Left lung (tissue), 10 donors: ENCODE data around the gene ATG9B. TPM values are rescaled to one million over a fixed set of nuclear protein-coding genes. Genes with fewer than 3 reads are reported as not detected.

ENCODE experiments used
- ATAC-seq: fragments of 200-7000 bp; cut with Tn5 transposase; one replicate; pipeline ENCODE4 v1.9.1; 2020; ENCODE audit warnings: moderate library complexity
- DNase-seq, 4 donors: peaks; one replicate each; pipeline ENCODE4 v3.0.0-alpha.2; 2013 to 2020
- H3K27ac ChIP-seq, 2 donors: fragments of 200-600 bp; sonication (generic) in 1 of 2; one replicate each; pipeline versions ENCODE4 v1.5.0 to v1.8.0; 2020 to 2021
- H3K27me3 ChIP-seq, 2 donors: fragments of 200-600 bp; sonication (generic) in 1 of 2; one replicate each; pipeline versions ENCODE4 v1.5.0 to v1.8.0; 2020 to 2021
- H3K36me3 ChIP-seq, 2 donors: fragments of 200-600 bp; sonication (generic) in 1 of 2; one replicate each; pipeline versions ENCODE4 v1.5.0 to v1.8.0; 2020 to 2021
- H3K4me1 ChIP-seq, 2 donors: fragments of 200-600 bp; one replicate each; pipeline ENCODE4 v1.8.0; 2021
- H3K4me3 ChIP-seq, 2 donors: fragments of 200-600 bp; sonication (generic) in 1 of 2; one replicate each; pipeline versions ENCODE4 v1.5.0 to v1.8.0; 2020 to 2021; ENCODE audit warnings: mild to moderate bottlenecking in 1 of 2
- H3K9me3 ChIP-seq, 2 donors: fragments of 200-600 bp; sonication (generic) in 1 of 2; one replicate each; pipeline versions ENCODE4 v1.5.0 to v1.8.0; 2020 to 2021
- intact Hi-C, 2 donors: fragments of 100-400 bp; cut with DNase I; formaldehyde crosslinking; loops; one replicate each; pipeline versions ENCODE4 v1.11.2 to v1.14.2; 2022
- polyA plus RNA-seq, 6 donors: library from polyadenylated mRNA; unstranded; fragments of 120-200 nt; gene quantifications; one replicate each; pipeline ENCODE4 v1.2.1, GENCODE V29; 2013; ENCODE audit not compliant: insufficient read length in 6 of 6
- total RNA-seq, 2 donors: library from RNA; stranded (reverse); fragmentation: NEBNext Ultra II Directional; extraction: Animal tissue kit (Norgen Biotek cat#: 25700); gene quantifications; one replicate each; pipeline ENCODE4 v1.2.1, GENCODE V29; 2021
- TF ChIP-seq, protein P1 (sequence below), 2 donors: fragments of 200-600 bp; sonication (generic) in 1 of 2; IDR thresholded peaks; one replicate each; pipeline versions ENCODE4 v1.5.0 to v1.8.0; 2021; ENCODE audit warnings: antibody characterized with exemption in 2 of 2
- donor health status: DM: no; HTN: yes; CAD: no.
- donor health status: DM: no; HTN: no; CAD: no.

ATG9B gene
- total and polyA plus RNA-seq, 8 donors, result 0.68 to 7.1 (median 3.6) TPM

DNA sequence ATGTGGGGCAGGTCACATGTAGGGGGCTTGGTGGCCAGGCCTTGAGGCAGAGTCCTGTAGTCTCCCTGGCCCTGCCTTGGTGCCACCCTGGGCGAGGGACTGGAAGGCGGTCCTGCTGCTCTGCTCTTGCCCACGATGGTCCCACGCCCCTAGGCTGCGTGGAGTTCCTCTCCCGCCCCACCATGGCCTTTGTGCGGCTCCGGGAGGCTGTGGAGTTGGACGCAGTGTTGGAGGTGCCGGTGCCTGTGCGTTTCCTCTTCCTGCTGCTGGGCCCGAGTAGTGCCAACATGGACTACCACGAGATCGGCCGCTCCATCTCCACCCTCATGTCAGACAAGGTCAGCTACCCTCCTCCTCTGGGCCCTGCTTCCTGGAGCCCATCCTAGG is 46.3 kb upstream of the ATG9B start:
- H3K4me1 ChIP-seq, result no peaks in the 10 kb centered on the region
- H3K27ac ChIP-seq, result no peak overlapping the region
- no peak overlapping the region for H3K4me3 ChIP-seq
- DNase-seq (no peak), ATAC-seq (no peak)
- TF ChIP-seq, protein P1, sequence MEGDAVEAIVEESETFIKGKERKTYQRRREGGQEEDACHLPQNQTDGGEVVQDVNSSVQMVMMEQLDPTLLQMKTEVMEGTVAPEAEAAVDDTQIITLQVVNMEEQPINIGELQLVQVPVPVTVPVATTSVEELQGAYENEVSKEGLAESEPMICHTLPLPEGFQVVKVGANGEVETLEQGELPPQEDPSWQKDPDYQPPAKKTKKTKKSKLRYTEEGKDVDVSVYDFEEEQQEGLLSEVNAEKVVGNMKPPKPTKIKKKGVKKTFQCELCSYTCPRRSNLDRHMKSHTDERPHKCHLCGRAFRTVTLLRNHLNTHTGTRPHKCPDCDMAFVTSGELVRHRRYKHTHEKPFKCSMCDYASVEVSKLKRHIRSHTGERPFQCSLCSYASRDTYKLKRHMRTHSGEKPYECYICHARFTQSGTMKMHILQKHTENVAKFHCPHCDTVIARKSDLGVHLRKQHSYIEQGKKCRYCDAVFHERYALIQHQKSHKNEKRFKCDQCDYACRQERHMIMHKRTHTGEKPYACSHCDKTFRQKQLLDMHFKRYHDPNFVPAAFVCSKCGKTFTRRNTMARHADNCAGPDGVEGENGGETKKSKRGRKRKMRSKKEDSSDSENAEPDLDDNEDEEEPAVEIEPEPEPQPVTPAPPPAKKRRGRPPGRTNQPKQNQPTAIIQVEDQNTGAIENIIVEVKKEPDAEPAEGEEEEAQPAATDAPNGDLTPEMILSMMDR (IDR thresholded peaks at IDR 0.05), result no peak
- no peaks in the 10 kb centered on the region for H3K9me3 ChIP-seq
- peaks cover 10 to 100% of the 10 kb centered on the region in 2 donors for H3K36me3 ChIP-seq
- no peaks in the 10 kb centered on the region for H3K27me3 ChIP-seq
- intact Hi-C loops, result no loop called here

DNA sequence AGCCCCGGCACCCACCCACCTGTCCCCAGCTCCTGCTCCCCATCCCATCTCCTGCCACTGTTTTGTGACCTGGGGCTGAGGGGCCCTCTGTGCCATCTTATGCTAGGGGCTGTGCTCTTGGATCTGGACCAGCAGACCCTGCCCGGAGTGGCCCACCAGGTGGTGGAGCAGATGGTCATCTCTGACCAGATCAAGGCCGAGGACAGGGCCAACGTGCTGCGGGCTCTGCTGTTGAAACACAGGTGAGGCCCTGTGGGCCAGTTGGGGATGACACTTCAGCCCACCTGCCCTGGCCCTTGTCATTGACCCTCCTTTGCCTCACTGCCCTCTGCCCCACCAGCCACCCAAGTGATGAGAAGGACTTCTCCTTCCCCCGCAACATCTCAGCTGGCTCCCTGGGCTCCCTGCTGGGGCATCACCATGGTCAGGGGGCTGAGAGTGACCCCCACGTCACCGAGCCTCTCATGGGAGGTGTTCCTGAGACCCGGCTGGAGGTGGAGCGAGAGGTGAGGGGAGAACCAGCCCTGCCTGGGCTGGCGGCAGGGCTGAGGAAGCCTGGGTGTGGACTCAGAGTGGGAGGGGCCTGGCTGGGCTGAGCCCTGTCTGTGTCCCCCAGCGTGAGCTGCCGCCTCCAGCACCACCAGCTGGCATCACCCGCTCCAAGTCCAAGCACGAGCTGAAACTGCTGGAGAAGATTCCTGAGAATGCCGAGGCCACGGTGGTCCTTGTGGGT is 45.7 kb upstream of the ATG9B start:
- TF ChIP-seq, protein P1 (IDR thresholded peaks at IDR 0.05), result no peak
- Histone ChIP-seq H3K36me3 (peaks cover 10 to 100% of the 10 kb centered on the region in 2 donors), H3K27me3 (no peaks in the 10 kb centered on the region), H3K9me3 (no peaks in the 10 kb centered on the region), H3K27ac (no peak overlapping the region), H3K4me3 (no peak overlapping the region), H3K4me1 (no peaks in the 10 kb centered on the region)
- no peak for DNase-seq
- intact Hi-C loops, result no loop called here
- no peak for ATAC-seq

DNA sequence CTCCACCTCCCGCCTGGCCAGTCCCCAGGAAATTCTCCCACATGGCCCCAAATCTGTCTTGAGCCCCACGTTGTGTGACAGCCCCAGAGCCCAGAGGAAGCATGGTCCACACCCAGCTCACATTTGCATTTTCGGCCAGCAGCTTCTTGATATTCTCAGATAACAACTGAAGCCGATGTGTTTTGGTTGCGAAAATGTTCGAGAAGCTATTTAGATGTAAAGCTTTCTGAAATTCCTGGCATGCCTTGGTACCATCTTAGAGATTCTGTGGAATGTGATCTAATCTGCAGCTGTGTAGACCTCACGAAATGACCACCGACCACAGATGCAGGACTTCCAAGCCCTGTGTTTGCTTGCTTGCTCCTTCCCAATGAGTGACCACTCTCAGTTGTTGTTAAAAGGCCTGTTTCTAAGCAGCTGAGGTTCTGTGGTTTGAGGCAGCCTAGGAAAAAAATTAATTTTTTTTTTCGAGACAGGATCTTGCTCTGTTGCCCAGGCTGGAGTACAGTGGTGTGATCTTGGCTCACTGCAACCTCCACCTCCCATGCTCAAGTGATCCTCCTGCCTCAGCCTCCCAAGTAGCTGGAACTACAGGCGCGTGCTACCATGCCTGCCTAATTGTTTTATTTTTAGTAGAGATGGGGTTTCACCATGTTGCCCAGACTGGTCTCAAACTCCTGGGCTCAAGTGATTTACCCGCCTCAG is 43.9 kb upstream of the ATG9B start:
- H3K4me1 ChIP-seq, result no peaks in the 10 kb centered on the region
- DNase-seq (no peak), ATAC-seq (no peak)
- intact Hi-C loops, result no loop called here
- H3K9me3 ChIP-seq, result no peaks in the 10 kb centered on the region
- H3K36me3 ChIP-seq, result peaks cover 5 to 95% of the 10 kb centered on the region in 2 donors
- TF ChIP-seq, protein P1 (IDR thresholded peaks at IDR 0.05), result no peak
- H3K27me3 ChIP-seq, result no peaks in the 10 kb centered on the region
- no peak overlapping the region for H3K27ac ChIP-seq
- no peak overlapping the region for H3K4me3 ChIP-seq

DNA sequence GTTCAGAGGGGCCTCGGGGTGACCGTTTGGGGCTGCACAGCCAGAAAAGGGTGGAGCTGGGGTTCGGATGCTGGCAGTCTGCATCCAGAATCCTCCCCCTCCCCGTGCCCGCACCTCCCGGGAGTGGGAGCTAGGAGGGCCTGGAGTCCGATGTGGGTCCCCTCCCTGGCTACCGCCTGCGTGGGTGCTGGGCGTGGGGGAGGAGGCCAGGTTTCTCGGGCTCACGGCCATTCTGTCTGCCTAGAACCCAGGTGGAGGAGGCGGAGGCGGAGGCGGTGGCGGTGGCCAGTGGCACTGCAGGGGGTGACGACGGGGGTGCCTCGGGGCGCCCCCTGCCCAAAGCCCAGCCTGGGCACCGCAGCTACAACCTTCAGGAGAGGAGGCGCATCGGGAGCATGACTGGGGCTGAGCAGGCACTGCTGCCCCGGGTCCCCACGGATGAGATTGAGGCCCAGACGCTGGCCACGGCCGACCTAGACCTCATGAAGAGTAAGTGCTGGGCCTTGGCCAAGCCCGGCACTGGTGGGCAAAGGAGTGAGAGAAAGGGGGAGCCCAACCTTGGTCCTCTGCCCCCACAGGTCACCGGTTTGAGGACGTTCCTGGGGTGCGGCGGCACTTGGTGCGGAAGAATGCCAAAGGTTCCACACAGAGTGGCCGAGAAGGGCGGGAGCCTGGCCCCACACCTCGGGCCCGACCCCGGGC is 42.1 kb upstream of the ATG9B start:
- ATAC-seq (no peak), DNase-seq (peak in 1 of 4 donors; percentile 77)
- H3K4me1 ChIP-seq, result peaks cover 9 to 14% of the 10 kb centered on the region in 2 donors
- no peaks in the 10 kb centered on the region for H3K27me3 ChIP-seq
- peaks cover 5 to 89% of the 10 kb centered on the region in 2 donors for H3K36me3 ChIP-seq
- no peak overlapping the region for H3K4me3 ChIP-seq
- no peaks in the 10 kb centered on the region for H3K9me3 ChIP-seq
- no peak overlapping the region for H3K27ac ChIP-seq
- intact Hi-C loops, result no loop called here
- TF ChIP-seq, protein P1 (IDR thresholded peaks at IDR 0.05), result no peak

DNA sequence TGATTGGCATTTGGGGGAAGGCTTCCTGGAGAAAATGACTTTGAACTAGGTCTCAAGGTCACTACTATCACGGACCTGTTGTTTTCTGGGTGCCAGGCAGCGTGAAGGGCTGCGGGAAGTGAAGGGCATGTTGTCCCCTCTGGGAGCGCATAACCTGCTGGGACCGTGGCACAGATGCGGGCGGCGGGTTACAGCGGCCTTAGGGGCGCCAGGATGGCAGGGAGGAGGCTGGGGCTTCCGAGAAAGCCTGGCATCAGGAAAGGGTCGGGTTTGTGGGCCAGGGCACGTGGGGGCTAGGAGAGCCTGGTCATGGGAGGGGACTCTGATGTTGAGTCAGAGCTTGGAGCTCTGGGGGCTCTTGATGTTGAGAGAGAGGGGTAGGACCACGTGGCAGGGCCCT is 41.2 kb upstream of the ATG9B start:
- H3K4me3 ChIP-seq, result no peak overlapping the region
- intact Hi-C loops, result no loop called here
- ATAC-seq, result no peak
- H3K27me3 ChIP-seq, result no peaks in the 10 kb centered on the region
- H3K4me1 ChIP-seq, result peaks cover 17 to 23% of the 10 kb centered on the region in 2 donors
- TF ChIP-seq, protein P1 (IDR thresholded peaks at IDR 0.05), result no peak
- H3K9me3 ChIP-seq, result no peaks in the 10 kb centered on the region
- DNase-seq, result no peak
- no peak overlapping the region for H3K27ac ChIP-seq
- peaks cover 5 to 80% of the 10 kb centered on the region in 2 donors for H3K36me3 ChIP-seq
